SH-SY5Y (cell line): ENCODE measurements around the gene GPC3.

Source experiments
- GATA2 ChIP-seq: IDR thresholded peaks from 2 replicates; pipeline ENCODE4 v1.6.1; 2011; ENCODE audit warnings: mild to moderate bottlenecking, low read depth, low read length
- GATA3 ChIP-seq: IDR thresholded peaks from 2 replicates; pipeline ENCODE4 v1.6.1; 2011; ENCODE audit warnings: low read depth, mild to moderate bottlenecking, low read length, moderate library complexity

DNA sequence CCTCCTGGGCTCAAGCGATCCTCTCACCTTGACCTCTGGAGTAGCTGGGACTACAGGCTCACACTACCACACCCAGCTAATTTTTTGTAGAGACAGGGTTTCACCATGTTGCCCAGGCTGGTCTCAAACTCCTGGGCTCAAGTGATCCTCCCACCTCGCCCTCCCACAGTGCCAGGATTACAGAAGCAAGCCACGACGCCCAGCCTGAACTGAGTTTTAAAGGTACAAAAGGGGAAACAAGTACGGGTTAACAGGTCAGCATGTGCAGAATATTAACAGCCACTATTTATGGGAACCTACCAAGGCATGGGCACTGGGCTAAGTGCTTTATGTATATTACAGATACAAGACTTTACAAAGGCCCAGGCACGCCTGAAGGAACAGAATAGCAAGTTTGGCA, 405.8 kb downstream of the GPC3 start:
- TF ChIP-seq GATA2 (no peak), GATA3 (no peak)
